ENCODE data around the gene NSFL1C.

The NSFL1C gene

GRCh38 chr20:1457992-1458391, 8.7 kb downstream of the NSFL1C start:
- no peak for DNase-seq

DNA sequence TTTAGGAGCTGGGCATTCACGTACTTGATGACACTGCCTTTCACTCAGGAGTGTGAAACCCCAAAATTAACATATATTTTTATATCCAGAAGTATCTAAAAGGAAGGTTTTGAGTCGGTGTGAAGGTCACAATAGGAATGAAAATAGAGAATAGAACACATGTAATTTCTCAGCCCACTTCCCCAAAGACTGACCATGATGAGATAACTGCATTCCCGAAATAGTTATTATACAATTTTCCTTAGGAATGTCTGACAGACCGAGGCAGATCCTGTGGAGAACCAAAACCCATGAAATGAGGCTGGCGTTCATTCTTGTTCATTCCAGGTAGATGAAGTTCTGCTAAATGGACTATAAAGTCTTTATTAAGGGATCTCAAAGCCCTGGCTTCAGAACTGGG, 10.3 kb downstream of the NSFL1C start:
- DNase-seq, result no peak

DNA sequence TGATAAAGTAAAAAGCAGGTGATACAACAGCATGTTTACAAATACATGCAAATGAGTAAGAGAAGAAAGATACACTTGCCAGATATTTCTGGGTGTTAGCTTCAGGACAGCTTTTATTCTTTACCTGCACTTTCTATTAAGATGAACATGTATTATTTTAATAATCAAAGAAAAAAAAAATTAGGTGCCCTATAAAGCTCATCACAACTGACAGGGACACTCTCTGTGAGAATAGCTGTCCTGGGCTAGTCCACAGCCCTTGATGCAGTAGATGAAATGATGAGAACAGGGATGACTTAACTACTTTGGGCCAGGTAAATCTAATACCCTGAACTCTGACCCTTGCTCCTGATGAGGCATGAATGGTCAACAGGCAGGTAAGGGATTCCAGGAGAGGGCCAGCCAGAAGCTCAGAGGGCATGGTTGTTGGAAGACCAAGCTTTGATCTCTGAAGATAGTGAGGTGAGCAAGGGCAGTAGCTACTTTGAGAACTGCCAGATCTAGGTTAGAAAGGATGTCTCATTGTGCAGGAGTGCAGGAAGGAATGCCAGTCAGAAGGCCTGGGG, 15.6 kb downstream of the NSFL1C start:
- DNase-seq, result no peak

GRCh38 chr20:1449370-1449769, 17.3 kb downstream of the NSFL1C start:
- DNase-seq, result no peak

GRCh38 chr20:1448081-1448620, 18.5 kb downstream of the NSFL1C start:
- no peak for DNase-seq

DNA sequence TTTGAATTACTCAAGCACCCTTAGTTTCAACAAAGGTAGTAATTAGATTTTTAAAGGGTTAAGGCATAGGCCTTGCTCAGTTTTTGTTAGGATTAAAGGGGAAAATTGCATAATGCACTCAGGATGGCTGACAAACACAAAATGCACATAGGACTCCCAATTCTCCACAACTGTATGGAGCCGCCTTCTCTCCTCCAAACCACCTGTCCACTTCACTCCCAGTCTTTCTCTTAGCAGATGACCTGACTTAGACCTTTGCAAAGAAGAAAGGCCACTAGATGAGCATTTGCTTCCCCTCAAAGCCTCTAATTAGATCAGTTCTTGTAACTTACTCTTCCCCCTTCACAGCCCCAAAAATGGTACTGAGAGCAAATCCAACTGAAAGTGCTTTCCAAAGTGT, 20.1 kb downstream of the NSFL1C start:
- no peak for DNase-seq

GRCh38 chr20:1443085-1443484, 23.6 kb downstream of the NSFL1C start:
- DNase-seq, result no peak

DNA sequence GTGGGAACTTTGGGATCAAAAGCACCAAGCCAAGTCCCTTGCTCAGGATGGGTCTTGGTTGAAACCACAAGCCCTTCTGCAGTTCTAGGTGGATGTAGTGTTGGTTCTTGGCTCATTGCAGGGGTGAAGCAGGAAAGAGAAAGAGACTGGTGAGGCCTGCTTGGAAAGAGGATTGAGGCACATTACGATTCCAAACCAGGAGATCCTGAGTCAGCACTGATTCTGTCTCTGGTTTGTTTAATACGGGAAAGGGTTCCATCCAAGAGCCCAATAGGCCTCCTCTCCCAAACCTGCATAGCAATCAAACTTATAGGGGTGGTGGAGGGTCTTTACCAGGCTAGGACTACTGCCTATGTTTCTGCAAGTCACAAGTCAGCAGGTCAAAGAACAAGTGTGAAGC, 24.3 kb downstream of the NSFL1C start:
- DNase-seq, result no peak

DNA sequence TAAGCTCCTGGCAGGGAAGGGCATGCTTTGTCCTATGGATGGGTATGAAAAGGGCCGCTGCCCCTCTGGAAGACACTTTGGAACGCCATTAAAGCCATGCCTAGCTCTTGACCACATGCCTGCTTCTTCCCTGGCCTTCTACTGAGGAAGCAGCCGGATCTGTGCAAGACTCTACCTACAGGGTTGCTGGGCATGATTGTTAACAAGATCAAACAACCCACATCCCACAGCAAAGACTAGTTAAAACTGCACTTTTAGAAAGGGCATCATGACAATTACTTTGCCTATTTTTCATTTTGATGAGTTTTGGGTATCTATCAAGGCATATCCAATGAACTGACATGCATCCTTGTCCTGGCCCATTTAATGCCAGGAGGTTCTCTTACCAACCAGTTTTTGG, 25.5 kb downstream of the NSFL1C start:
- no peak for DNase-seq

DNA sequence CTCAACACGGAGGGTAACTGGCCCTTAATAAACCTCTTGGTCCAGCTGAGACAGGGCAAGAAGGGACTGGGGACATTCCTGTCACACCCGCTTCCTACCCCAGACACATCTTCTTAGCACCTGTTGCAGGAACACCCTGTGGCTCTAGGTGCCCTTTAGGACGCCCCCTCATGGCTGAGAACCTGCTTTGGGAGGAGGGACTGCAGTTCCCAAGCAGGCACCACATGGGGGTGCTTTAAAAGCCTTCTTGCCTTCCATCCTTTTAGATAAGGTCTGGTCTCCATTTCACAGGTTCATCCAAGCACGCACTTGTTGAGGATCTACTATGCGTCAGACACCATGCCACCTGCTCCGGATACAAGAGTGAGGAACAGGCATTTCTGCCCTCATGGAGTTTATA, 26.6 kb downstream of the NSFL1C start:
- no peak for DNase-seq

DNA sequence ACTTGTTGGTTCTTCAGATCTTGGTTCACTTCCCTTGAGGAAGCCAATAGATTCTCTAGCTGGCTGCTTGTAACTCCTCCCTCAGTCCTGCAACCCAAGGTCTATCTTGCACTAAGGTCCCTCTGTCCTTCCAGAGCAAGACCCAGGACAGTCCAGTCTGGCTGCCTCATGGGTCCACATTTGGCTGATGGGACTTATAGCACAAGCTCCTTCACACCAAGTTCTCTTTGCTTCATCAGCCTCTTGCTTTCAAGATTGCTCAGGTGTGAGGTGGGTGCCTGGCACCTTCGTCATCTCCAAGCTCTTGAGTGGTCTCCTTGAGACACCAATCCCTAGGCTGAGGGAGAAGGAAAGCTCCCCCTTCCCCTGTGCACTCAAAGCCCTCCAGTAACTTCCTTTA, 28.3 kb downstream of the NSFL1C start:
- no peak for DNase-seq

DNA sequence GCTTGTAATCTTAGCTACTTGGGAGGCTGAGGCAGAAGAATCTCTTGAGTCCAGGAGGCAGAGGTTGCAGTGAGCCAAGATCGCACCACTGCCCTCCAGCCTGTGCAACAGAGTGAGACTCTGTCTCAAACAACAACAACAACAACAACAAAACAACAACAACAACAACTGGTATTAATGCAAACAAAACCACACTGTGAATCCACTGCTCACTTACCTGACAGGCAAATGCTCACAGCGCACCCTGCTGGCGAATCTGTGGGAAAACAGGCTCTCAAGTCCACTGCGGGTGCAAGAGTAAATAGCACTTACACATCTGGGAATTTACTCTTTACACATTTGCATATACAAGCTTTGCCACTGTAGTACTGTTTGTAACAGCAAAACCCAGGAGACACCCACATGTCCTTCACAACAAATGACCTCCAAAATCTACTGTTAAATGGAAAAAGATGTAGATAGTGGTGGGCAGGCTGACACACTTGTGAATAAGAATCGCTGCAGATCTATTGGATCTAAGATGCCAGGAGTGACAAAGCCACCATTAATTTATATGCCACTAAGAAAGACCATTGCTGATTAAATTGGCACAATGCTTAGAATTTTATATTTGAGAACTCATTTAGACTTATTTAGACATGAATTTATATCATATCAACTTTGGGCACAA, 29.3 kb downstream of the NSFL1C start:
- DNase-seq, result peak; percentile 70

- DNase-seq, result no peak
Measured at GRCh38 chr20:1436263-1436662, 30.4 kb downstream of the NSFL1C start.

- DNase-seq, result no peak
Measured at GRCh38 chr20:1435337-1435699, 31.3 kb downstream of the NSFL1C start.

- DNase-seq, result peak; percentile 19
Measured at GRCh38 chr20:1434571-1435336, 31.9 kb downstream of the NSFL1C start.

GRCh38 chr20:1431158-1431557, 35.5 kb downstream of the NSFL1C start:
- DNase-seq, result no peak

DNA sequence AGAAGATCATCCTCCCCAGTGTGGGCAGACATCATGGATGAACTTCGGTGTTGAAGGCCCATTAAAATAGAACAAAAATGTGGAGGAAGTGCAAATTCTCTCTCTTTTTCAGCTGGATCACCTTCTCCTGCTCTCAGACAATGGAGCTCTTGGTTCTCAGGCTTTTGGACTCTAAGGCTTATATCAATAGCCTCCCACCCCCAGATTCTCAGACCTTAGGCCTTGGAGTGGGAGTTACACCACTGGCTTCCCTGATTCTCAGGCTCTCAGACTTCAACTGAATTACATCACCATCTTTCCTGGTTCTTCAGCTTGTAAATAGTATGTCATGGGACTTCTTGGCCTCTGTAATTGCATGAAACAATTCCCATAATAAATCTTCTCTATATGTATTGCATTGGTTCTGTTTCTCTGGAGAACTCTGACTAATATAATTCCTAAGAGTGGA, 36.6 kb downstream of the NSFL1C start:
- DNase-seq, result no peak

DNA sequence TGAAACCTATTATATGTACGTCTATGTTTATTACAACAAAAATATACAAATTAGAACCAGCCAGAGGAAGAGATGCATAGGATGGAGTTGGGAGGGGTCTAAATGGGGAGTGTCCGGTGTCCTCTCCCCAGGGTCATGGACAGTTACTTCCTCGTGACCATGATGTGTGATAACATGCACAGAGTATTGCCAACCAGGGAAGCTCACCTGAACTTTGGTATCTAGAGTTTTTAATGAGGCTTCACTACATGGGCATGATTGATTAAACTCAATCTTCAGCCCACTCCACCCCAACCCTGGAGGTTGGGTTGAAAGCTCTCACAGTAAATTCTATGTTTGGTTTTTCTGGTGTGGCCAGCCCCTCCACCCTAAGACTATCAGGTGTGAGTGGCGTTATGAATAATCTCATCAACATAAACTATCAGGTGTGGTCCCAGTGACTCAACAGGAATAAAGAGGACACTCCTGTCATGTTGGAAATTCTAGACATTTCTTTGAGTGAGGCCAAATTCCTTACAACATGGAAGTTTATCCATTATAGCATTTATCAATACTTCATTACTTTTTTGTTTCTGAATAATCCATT, 37.4 kb downstream of the NSFL1C start:
- DNase-seq, result no peak

DNA sequence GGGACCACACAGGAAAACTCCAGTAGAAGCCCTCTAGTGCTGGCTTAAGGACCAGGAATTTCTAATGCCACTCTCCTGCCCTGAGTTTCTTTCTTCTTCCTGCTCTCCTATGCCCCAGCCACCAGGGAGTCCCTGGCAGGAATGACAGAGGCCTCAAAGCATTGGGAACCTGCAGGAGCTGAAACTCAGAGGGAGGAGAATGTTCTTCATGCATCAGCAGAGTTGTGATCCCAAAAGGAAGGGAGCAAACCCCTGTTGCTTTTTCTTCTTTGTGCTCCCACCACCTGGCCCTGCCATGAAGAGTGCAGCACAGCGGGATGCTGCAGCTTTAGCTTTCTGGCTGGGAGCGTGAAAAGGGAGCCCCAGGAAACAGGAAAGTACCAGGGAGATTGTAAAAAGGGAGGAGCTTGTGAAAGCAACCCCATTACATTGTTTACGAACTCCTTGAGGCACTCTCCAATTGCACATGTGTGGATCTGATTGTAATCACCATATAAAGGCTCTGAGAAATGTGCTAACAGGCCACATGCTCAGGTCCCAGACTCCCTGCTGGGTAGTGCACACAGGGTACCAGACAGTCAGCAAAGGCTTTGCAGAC, 39.1 kb downstream of the NSFL1C start:
- no peak for DNase-seq

- no peak for DNase-seq
Measured at GRCh38 chr20:1426231-1426849, 40.3 kb downstream of the NSFL1C start.

DNA sequence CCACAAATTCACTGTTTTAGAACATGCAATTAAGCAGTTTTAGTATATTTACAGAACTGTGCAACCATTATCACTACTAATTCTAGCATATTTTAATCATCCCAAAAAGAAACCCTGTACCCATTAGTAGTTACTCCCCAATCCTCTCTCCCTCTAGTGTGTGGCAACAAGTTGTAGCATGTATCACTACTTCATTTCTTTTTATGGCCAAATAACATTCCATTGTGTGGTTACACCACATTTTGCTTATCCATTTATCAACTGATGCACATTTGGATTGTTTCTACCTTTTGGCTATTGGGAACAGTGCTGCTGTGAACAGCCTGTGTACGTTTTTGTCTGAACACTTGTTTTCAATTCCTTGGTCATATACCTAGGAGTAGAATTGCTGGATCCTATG, 42.3 kb downstream of the NSFL1C start:
- DNase-seq, result no peak

- no peak for DNase-seq
Measured at GRCh38 chr20:1423625-1424106, 43.0 kb downstream of the NSFL1C start.

DNA sequence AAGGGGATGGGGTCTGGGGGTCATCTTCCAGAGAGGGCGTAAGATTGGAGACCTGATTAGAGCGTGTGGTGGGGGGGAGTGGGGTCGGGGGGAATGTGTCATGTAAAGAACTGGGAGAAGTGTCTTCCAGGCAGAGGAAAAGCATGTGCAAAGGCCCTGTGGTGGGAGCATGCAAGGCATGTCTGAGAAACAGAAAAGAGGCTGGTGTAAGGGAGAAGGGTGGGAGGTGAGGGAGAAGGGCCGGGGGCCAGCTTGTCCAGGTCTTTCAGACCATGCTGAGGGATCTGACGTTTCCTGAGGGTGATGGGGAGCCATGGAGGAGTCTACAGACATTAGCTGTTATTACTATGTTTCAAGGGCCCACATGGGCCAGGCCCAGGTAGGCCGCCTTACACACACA, 43.4 kb downstream of the NSFL1C start:
- no peak for DNase-seq
